ENCODE measurements around the gene RFC5. TPM values are rescaled to one million over a fixed set of nuclear protein-coding genes. Genes with fewer than 3 reads are reported as not detected.
A peak's percentile ranks its signal among the peaks of the same experiment; 100 is the strongest.

RFC5 gene
- total RNA-seq, 4 donors from 2014 or later: 4.9 to 8.7 (median 7.6) TPM; not detected in 1

- intact Hi-C loops (cut with DNase I; ENCODE audit: low total_unique reads): no loop called here
- no peak for TF ChIP-seq EP300 (IDR thresholded peaks at IDR 0.05; ENCODE audit: low read depth)
- TF ChIP-seq POLR2AphosphoS5 (IDR thresholded peaks at IDR 0.05): no peak
- TF ChIP-seq POLR2A (IDR thresholded peaks at IDR 0.05): no peak
- no peak for TF ChIP-seq CTCF (IDR thresholded peaks at IDR 0.05)
- H3K4me1 ChIP-seq: no peaks in the 10 kb centered on the region
- H3K9me3 ChIP-seq: no peaks in the 10 kb centered on the region
- peaks cover 0 to 38% (median 12%) of the 10 kb centered on the region in 4 donors for H3K36me3 ChIP-seq
- in situ Hi-C loops (cut with MboI; ENCODE audit: low pct_ligation_motif_present in 1 of 4, low pct_unique_long_range_greater_than_20kb in 1 of 4, low sequenced_read_pairs in 3 of 4): no loop called here
- no peak overlapping the region for H3K4me3 ChIP-seq
- H3K27me3 ChIP-seq: no peaks in the 10 kb centered on the region
- WGBS, 2 donors (ENCODE audit: low coverage in 1 of 2): 94 to 100% methylated on average over 4 to 8 of the region's 8 CpGs
- no peak for DNase-seq
- H3K27ac ChIP-seq: no peak overlapping the region
Measured at GRCh38 chr12:118044577-118044976, 28.1 kb downstream of the RFC5 start.

GRCh38 chr12:118046430-118046829 lies 29.9 kb downstream of the RFC5 start:
- 92 to 99% methylated on average over 4 of the region's 4 CpGs for WGBS, 2 donors (ENCODE audit: low coverage in 1 of 2)

GRCh38 chr12:118050972-118051910 lies 34.7 kb downstream of the RFC5 start:
- TF ChIP-seq EP300 (IDR thresholded peaks at IDR 0.05; ENCODE audit: low read depth): no peak
- TF ChIP-seq CTCF (IDR thresholded peaks at IDR 0.05): peak in 2 of 5 experiments; percentile 12 to 41
- Histone ChIP-seq H3K27ac (peak overlapping the region; percentile 82 to 88 (median 86)), H3K9me3 (no peaks in the 10 kb centered on the region), H3K27me3 (no peaks in the 10 kb centered on the region), H3K36me3 (peaks cover 0 to 21% (median 9%) of the 10 kb centered on the region in 4 donors), H3K4me1 (peaks cover 21 to 45% (median 27%) of the 10 kb centered on the region in 4 donors), H3K4me3 (no peak overlapping the region)
- DNase-seq: no peak
- intact Hi-C loops (cut with DNase I; ENCODE audit: low total_unique reads): no loop called here
- WGBS, 2 donors (ENCODE audit: low coverage in 1 of 2): 81 to 85% methylated on average over 11 to 12 of the region's 12 CpGs
- in situ Hi-C loops (cut with MboI; ENCODE audit: low pct_ligation_motif_present in 1 of 4, low pct_unique_long_range_greater_than_20kb in 1 of 4, low sequenced_read_pairs in 3 of 4): no loop called here

More at GRCh38 chr12:118046430-118046829, 29.9 kb downstream of the RFC5 start:
- no peak overlapping the region for H3K4me3 ChIP-seq
- intact Hi-C loops (cut with DNase I; ENCODE audit: low total_unique reads): no loop called here
- H3K4me1 ChIP-seq: peaks cover 0 to 5% (median under 1%) of the 10 kb centered on the region in 4 donors
- H3K27me3 ChIP-seq: no peaks in the 10 kb centered on the region
- H3K9me3 ChIP-seq: no peaks in the 10 kb centered on the region
- DNase-seq: no peak
- in situ Hi-C loops (cut with MboI; ENCODE audit: low pct_ligation_motif_present in 1 of 4, low pct_unique_long_range_greater_than_20kb in 1 of 4, low sequenced_read_pairs in 3 of 4): no loop called here
- no peak for TF ChIP-seq EP300 (IDR thresholded peaks at IDR 0.05; ENCODE audit: low read depth)
- no peak for TF ChIP-seq CTCF (IDR thresholded peaks at IDR 0.05)
- no peak for TF ChIP-seq POLR2A (IDR thresholded peaks at IDR 0.05)
- no peak for TF ChIP-seq POLR2AphosphoS5 (IDR thresholded peaks at IDR 0.05)
- peaks cover 0 to 39% (median 19%) of the 10 kb centered on the region in 4 donors for H3K36me3 ChIP-seq
- no peak overlapping the region for H3K27ac ChIP-seq

- H3K4me1 ChIP-seq: peaks cover 21 to 56% (median 35%) of the 10 kb centered on the region in 4 donors
Measured at GRCh38 chr12:118052324-118053070, 36.0 kb downstream of the RFC5 start.

More at GRCh38 chr12:118052324-118053070, 36.0 kb downstream of the RFC5 start:
- in situ Hi-C loops (cut with MboI; ENCODE audit: low pct_ligation_motif_present in 1 of 4, low pct_unique_long_range_greater_than_20kb in 1 of 4, low sequenced_read_pairs in 3 of 4) (no loop called here), intact Hi-C loops (cut with DNase I; ENCODE audit: low total_unique reads) (no loop called here)
- TF ChIP-seq POLR2AphosphoS5 (IDR thresholded peaks at IDR 0.05) (peak; percentile 49 to 95 (median 92)), POLR2A (IDR thresholded peaks at IDR 0.05) (peak; percentile 80), CTCF (IDR thresholded peaks at IDR 0.05) (no peak)
- Histone ChIP-seq H3K9me3 (no peaks in the 10 kb centered on the region), H3K27me3 (no peaks in the 10 kb centered on the region), H3K36me3 (peaks cover 0 to 21% (median 9%) of the 10 kb centered on the region in 4 donors), H3K4me3 (peak overlapping the region in 1 of 4 donors; percentile 1), H3K27ac (peak overlapping the region; percentile 82 to 88 (median 86))
- peak; percentile 86 for DNase-seq
- 34 to 39% methylated on average over 7 to 12 of the region's 14 CpGs for WGBS, 2 donors (ENCODE audit: low coverage in 1 of 2)
